ENCODE results near the gene TXNDC9. TPM values are rescaled to one million over a fixed set of nuclear protein-coding genes. Genes with fewer than 3 reads are reported as not detected.
A peak's percentile ranks its signal among the peaks of the same experiment; 100 is the strongest.

TXNDC9 gene
- total RNA-seq (44.2 and 46.7 TPM in 2 replicates), polyA plus RNA-seq (59.0 and 65.0 TPM in 2 replicates), polyA minus RNA-seq (ENCODE audit: low replicate concordance) (1.6 and 5.4 TPM in 2 replicates)
- 40.8 and 41.2 TPM in 2 replicates for polyA plus RNA-seq (2012)

- H3K9ac ChIP-seq (ENCODE audit: insufficient read depth, low read length) = peak within 1 kb of the TSS; percentile 85
- H3K27ac ChIP-seq (ENCODE audit: insufficient read depth, low read length) = peak within 1 kb of the TSS; percentile 83
- H4K20me1 ChIP-seq (ENCODE audit: control insufficient read depth, extremely low read depth, insufficient read depth, low read length) = no peaks in the 10 kb centered on the region
- H3K4me2 ChIP-seq (ENCODE audit: extremely low read depth, insufficient read depth, low read length) = peak within 1 kb of the TSS; percentile 99
- H3K79me2 ChIP-seq (ENCODE audit: control insufficient read depth, insufficient read depth, low read length) = peaks cover 72% of the 10 kb centered on the region
- DNase-seq (ENCODE audit: low read depth in 2 of 2) = peak; percentile 100
- H3K27me3 ChIP-seq (ENCODE audit: control insufficient read depth, insufficient read depth, low read length) = no peaks in the 10 kb centered on the region
- H3K4me1 ChIP-seq (ENCODE audit: control insufficient read depth, extremely low read depth, insufficient read depth, low read length) = peaks cover 2% of the 10 kb centered on the region
- H3K36me3 ChIP-seq (ENCODE audit: control insufficient read depth, insufficient read depth, low read length) = no peaks in the 10 kb centered on the region
- H3K9me3 ChIP-seq (ENCODE audit: control insufficient read depth, insufficient read depth, low read depth, low read length) = no peaks in the 10 kb centered on the region
- peak within 1 kb of the TSS; percentile 98 for H2AFZ ChIP-seq (ENCODE audit: low read length)
- TF ChIP-seq CTCF (conservative IDR thresholded peaks at IDR 0.05 in 1 of 2, IDR thresholded peaks at IDR 0.05 in 1 of 2; ENCODE audit: low read depth in 1 of 2, low read length in 2 of 2) = no peak
- TF ChIP-seq EZH2 (IDR thresholded peaks at IDR 0.05; ENCODE audit: low read length, missing control alignments) = no peak
- H3K4me3 ChIP-seq (replicated peaks in 1 of 4; ENCODE audit: control extremely low read depth in 1 of 4, insufficient read depth in 1 of 4, low read depth in 3 of 4, low read length in 4 of 4) = peak within 1 kb of the TSS; percentile 89 to 97 (median 91)
Observed at GRCh38 chr2:99335911-99336803, at the start of gene TXNDC9. Gene TXNDC9 (minus strand): TSS chr2:99336333. CDS start chr2:99333210, 3,123 bp downstream.

- Histone ChIP-seq H3K27me3 (ENCODE audit: control insufficient read depth, insufficient read depth, low read length) (no peaks in the 10 kb centered on the region), H3K4me3 (replicated peaks in 1 of 4; ENCODE audit: control extremely low read depth in 1 of 4, insufficient read depth in 1 of 4, low read depth in 3 of 4, low read length in 4 of 4) (no peak overlapping the region), H3K4me1 (ENCODE audit: control insufficient read depth, extremely low read depth, insufficient read depth, low read length) (no peaks in the 10 kb centered on the region), H3K9ac (ENCODE audit: insufficient read depth, low read length) (no peak overlapping the region), H3K27ac (ENCODE audit: insufficient read depth, low read length) (no peak overlapping the region), H4K20me1 (ENCODE audit: control insufficient read depth, extremely low read depth, insufficient read depth, low read length) (no peaks in the 10 kb centered on the region), H2AFZ (ENCODE audit: low read length) (no peak overlapping the region), H3K36me3 (ENCODE audit: control insufficient read depth, insufficient read depth, low read length) (peaks cover 4% of the 10 kb centered on the region), H3K4me2 (ENCODE audit: extremely low read depth, insufficient read depth, low read length) (no peak overlapping the region), H3K9me3 (ENCODE audit: control insufficient read depth, insufficient read depth, low read depth, low read length) (no peaks in the 10 kb centered on the region), H3K79me2 (ENCODE audit: control insufficient read depth, insufficient read depth, low read length) (no peaks in the 10 kb centered on the region)
- no peak for DNase-seq (ENCODE audit: low read depth in 2 of 2)
- TF ChIP-seq CTCF (conservative IDR thresholded peaks at IDR 0.05 in 1 of 2, IDR thresholded peaks at IDR 0.05 in 1 of 2; ENCODE audit: low read depth in 1 of 2, low read length in 2 of 2) (no peak), EZH2 (IDR thresholded peaks at IDR 0.05; ENCODE audit: low read length, missing control alignments) (no peak)
Observed at GRCh38 chr2:99382143-99382542, 46.0 kb upstream of the TXNDC9 start.

GRCh38 chr2:99380376-99381010, 44.4 kb upstream of the TXNDC9 start:
- Histone ChIP-seq H3K9me3 (ENCODE audit: control insufficient read depth, insufficient read depth, low read depth, low read length) (no peaks in the 10 kb centered on the region), H4K20me1 (ENCODE audit: control insufficient read depth, extremely low read depth, insufficient read depth, low read length) (no peaks in the 10 kb centered on the region), H3K36me3 (ENCODE audit: control insufficient read depth, insufficient read depth, low read length) (peaks cover 4% of the 10 kb centered on the region), H3K27me3 (ENCODE audit: control insufficient read depth, insufficient read depth, low read length) (no peaks in the 10 kb centered on the region), H3K4me2 (ENCODE audit: extremely low read depth, insufficient read depth, low read length) (no peak overlapping the region), H3K9ac (ENCODE audit: insufficient read depth, low read length) (no peak overlapping the region), H3K79me2 (ENCODE audit: control insufficient read depth, insufficient read depth, low read length) (no peaks in the 10 kb centered on the region), H3K4me1 (ENCODE audit: control insufficient read depth, extremely low read depth, insufficient read depth, low read length) (no peaks in the 10 kb centered on the region), H3K4me3 (replicated peaks in 1 of 4; ENCODE audit: control extremely low read depth in 1 of 4, insufficient read depth in 1 of 4, low read depth in 3 of 4, low read length in 4 of 4) (no peak overlapping the region), H3K27ac (ENCODE audit: insufficient read depth, low read length) (no peak overlapping the region), H2AFZ (ENCODE audit: low read length) (no peak overlapping the region)
- TF ChIP-seq EZH2 (IDR thresholded peaks at IDR 0.05; ENCODE audit: low read length, missing control alignments) = no peak
- TF ChIP-seq CTCF (conservative IDR thresholded peaks at IDR 0.05 in 1 of 2, IDR thresholded peaks at IDR 0.05 in 1 of 2; ENCODE audit: low read depth in 1 of 2, low read length in 2 of 2) = no peak
- peak in 1 of 2 donors; percentile 51 for DNase-seq (ENCODE audit: low read depth in 2 of 2)

All from fibroblast of lung (primary cell).